Activated naive CD4-positive, alpha-beta T cell (primary cell): ENCODE data around the gene CHGA.

Experiments used
- DNase-seq, 4 experiments: peaks; one replicate each; lab custom pipeline; 2025; lab: John Stamatoyannopoulos, UW

CHGA gene

GRCh38 chr14:92960706-92961566 is 38.0 kb downstream of the CHGA start:
- DNase-seq: no peak

GRCh38 chr14:92961567-92961855 is 38.6 kb downstream of the CHGA start:
- no peak for DNase-seq

- no peak for DNase-seq
Observed at GRCh38 chr14:92962031-92962830, 39.3 kb downstream of the CHGA start.

GRCh38 chr14:92962831-92963095 is 39.8 kb downstream of the CHGA start:
- no peak for DNase-seq

GRCh38 chr14:92963301-92964123 is 40.6 kb downstream of the CHGA start:
- DNase-seq: no peak

GRCh38 chr14:92964124-92965109 is 41.5 kb downstream of the CHGA start:
- DNase-seq: no peak

GRCh38 chr14:92965281-92965680 is 42.3 kb downstream of the CHGA start:
- DNase-seq: no peak

GRCh38 chr14:92967346-92967926 is 44.5 kb downstream of the CHGA start:
- DNase-seq: no peak

- no peak for DNase-seq
Observed at GRCh38 chr14:92968291-92969020, 45.5 kb downstream of the CHGA start.

- DNase-seq: no peak
Observed at GRCh38 chr14:92969430-92969829, 46.5 kb downstream of the CHGA start.

- DNase-seq: no peak
Observed at GRCh38 chr14:92969871-92970270, 46.9 kb downstream of the CHGA start.

GRCh38 chr14:92970271-92970670 is 47.3 kb downstream of the CHGA start:
- no peak for DNase-seq

- DNase-seq: no peak
Observed at GRCh38 chr14:92971601-92972180, 48.7 kb downstream of the CHGA start.

- no peak for DNase-seq
Observed at GRCh38 chr14:92973261-92973797, 50.4 kb downstream of the CHGA start.

- DNase-seq: no peak
Observed at GRCh38 chr14:92973798-92974372, 50.9 kb downstream of the CHGA start.

GRCh38 chr14:92974541-92975345 is 51.8 kb downstream of the CHGA start:
- no peak for DNase-seq

- DNase-seq: no peak
Observed at GRCh38 chr14:92976268-92976667, 53.3 kb downstream of the CHGA start.

GRCh38 chr14:92978229-92979021 is 55.5 kb downstream of the CHGA start:
- DNase-seq: no peak
